ENCODE results near the gene EGLN1. TPM values are rescaled to one million over a fixed set of nuclear protein-coding genes. Genes with fewer than 3 reads are reported as not detected.

EGLN1 gene
- 48.0 and 60.3 TPM in 2 replicates for total RNA-seq

DNA sequence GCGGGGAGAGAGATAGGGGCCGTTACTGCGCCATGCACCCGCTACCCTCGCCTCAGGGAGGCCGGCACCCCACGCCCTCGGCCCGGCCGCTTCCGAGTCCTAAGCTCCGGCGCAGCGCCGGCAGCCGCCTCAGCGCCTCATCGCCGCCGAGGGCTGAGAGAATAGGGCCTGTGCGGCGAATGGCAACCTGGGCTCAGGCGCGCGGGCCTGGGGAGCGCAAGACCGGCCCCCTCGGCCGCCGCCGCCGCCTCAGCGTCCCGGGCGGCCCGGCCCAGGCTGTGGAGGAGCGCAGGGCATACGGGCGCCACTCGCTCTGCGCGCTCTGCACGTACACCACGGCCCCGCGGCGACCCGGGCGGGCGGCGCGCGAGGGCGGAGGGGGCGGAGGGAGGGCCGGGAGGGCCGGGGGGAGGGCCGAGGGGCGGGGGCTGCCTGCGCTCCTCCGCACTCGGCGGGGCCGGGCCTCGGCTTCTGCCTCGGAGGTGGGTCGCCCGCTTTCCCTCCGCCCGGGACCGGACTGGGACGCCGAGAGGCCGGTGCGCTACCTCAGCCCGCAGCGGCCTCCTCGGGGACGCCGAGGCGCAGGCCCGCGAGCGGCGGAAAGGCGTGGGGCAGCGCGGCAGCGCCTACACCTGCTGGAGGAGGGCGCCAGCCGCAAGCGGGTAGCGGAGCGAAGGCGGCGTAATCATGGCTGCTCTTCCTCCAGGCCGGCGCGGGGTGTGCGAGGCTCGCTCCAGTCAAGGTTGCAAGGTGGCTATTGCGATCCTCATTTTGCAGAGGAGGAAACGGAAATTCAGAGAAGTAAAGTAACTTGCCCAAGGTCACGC lies at the start of gene EGLN1:
Gene EGLN1, minus strand, starts transcription at position 317 of the 827 bp plus-strand sequence. CDS start 399 bp downstream, outside the sequence.

GRCh38 chr1:231338270-231339128 lies 83.6 kb downstream of the EGLN1 start, which contains the start of gene SPRTN:
SPRTN (plus strand) TSS chr1:231338293; CDS start chr1:231338384, 91 bp downstream.

GRCh38 chr1:231337472-231338269 lies 84.4 kb downstream of the EGLN1 start, which contains the start of gene EXOC8:
EXOC8 (minus strand) TSS chr1:231337852; CDS start chr1:231337745, 107 bp downstream.

Other genes with a start within 250 kb of the EGLN1 start
- 39.0 and 47.5 TPM in 2 replicates for gene GNPAT, start 181.1 kb downstream of the EGLN1 start, total RNA-seq
- 23.9 and 24.7 TPM in 2 replicates for gene EXOC8, start 84.4 kb downstream of the EGLN1 start, total RNA-seq
- gene SPRTN, start 84.0 kb downstream of the EGLN1 start, total RNA-seq, result 15.5 and 16.6 TPM in 2 replicates
- 32.1 and 38.3 TPM in 2 replicates for gene TSNAX, start 106.4 kb upstream of the EGLN1 start, total RNA-seq
- 3.8 and 7.8 TPM in 2 replicates for gene DISC1, start 204.5 kb upstream of the EGLN1 start, total RNA-seq

Measured in dermis lymphatic vessel endothelial cell (primary cell).